Left ventricle myocardium inferior (tissue), 1 donor: ENCODE data around the gene CD79B. TPM values are rescaled to one million over a fixed set of nuclear protein-coding genes. Genes with fewer than 3 reads are reported as not detected.
"Not testable (repeated sequence)": the region's sequence is repeated elsewhere in the genome, so short reads cannot be mapped to it uniquely, and the experiment has no call there.

Experiments used
- DNase-seq: peaks from one replicate; pipeline ENCODE4 v3.0.0-alpha.2; 2020
- H3K27ac ChIP-seq: fragments of 200-600 bp; replicated peaks from 2 replicates; pipeline ENCODE4 v1.8.0; 2021
- H3K27me3 ChIP-seq: fragments of 200-600 bp; 2 replicates; pipeline ENCODE4 v1.8.0; 2021; ENCODE audit warnings: low read depth
- H3K36me3 ChIP-seq: fragments of 200-600 bp; 2 replicates; pipeline ENCODE4 v1.8.0; 2021
- H3K4me1 ChIP-seq: fragments of 200-600 bp; 2 replicates; pipeline ENCODE4 v1.8.0; 2021
- H3K4me3 ChIP-seq: fragments of 200-600 bp; 2 replicates; pipeline ENCODE4 v1.8.0; 2021; ENCODE audit warnings: mild to moderate bottlenecking, moderate library complexity
- H3K9me3 ChIP-seq: fragments of 200-600 bp; replicated peaks from 2 replicates; pipeline ENCODE4 v1.8.0; 2021
- intact Hi-C: fragments of 100-400 bp; cut with micrococcal nuclease; formaldehyde crosslinking; loops from one replicate; pipeline ENCODE4 v1.11.0; 2022
- total RNA-seq: library from RNA; stranded (reverse); fragmentation: NEBNext Ultra II Directional; extraction: Animal tissue kit (Norgen Biotek cat#: 25700); gene quantifications from one replicate; pipeline ENCODE4 v1.2.1, GENCODE V29; 2021
- TF ChIP-seq, protein P1 (sequence below): fragments of 200-600 bp; IDR thresholded peaks from 2 replicates; pipeline ENCODE4 v1.8.0; 2021; ENCODE audit warnings: antibody characterized with exemption, mild to moderate bottlenecking, borderline replicate concordance
- donor health status: DM: no; HTN: yes; CAD: no; lungs with severe emphysema.

Gene CD79B
- total RNA-seq, 1 donor from 2014 or later, result 4.6 TPM

- TF ChIP-seq, protein P1, sequence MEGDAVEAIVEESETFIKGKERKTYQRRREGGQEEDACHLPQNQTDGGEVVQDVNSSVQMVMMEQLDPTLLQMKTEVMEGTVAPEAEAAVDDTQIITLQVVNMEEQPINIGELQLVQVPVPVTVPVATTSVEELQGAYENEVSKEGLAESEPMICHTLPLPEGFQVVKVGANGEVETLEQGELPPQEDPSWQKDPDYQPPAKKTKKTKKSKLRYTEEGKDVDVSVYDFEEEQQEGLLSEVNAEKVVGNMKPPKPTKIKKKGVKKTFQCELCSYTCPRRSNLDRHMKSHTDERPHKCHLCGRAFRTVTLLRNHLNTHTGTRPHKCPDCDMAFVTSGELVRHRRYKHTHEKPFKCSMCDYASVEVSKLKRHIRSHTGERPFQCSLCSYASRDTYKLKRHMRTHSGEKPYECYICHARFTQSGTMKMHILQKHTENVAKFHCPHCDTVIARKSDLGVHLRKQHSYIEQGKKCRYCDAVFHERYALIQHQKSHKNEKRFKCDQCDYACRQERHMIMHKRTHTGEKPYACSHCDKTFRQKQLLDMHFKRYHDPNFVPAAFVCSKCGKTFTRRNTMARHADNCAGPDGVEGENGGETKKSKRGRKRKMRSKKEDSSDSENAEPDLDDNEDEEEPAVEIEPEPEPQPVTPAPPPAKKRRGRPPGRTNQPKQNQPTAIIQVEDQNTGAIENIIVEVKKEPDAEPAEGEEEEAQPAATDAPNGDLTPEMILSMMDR, result peak; percentile 88
- Histone ChIP-seq H3K36me3 (no peaks in the 10 kb centered on the region), H3K27me3 (peaks cover 27% of the 10 kb centered on the region), H3K4me3 (no peak overlapping the region), H3K4me1 (no peaks in the 10 kb centered on the region), H3K27ac (no peak overlapping the region), H3K9me3 (no peaks in the 10 kb centered on the region)
- no peak for DNase-seq
- intact Hi-C loops, result loop anchor here (10.0 kb wide), 1 partner anchor 113 kb away; the partner anchor contains the start of gene ICAM2
These were observed 20.5 kb downstream of the CD79B start for GRCh38 chr17:63911657-63912100.

- Histone ChIP-seq H3K9me3 (no peaks in the 10 kb centered on the region), H3K36me3 (no peaks in the 10 kb centered on the region), H3K4me1 (no peaks in the 10 kb centered on the region), H3K27me3 (peaks cover 24% of the 10 kb centered on the region), H3K27ac (no peak within 1 kb of the TSS), H3K4me3 (no peak within 1 kb of the TSS)
- TF ChIP-seq, protein P1, result no peak
- no peak for DNase-seq
- intact Hi-C loops, result loop anchor here (10.0 kb wide), 1 partner anchor 114 kb away; the partner anchor contains the start of gene ICAM2
These were observed 21.0 kb downstream of the CD79B start, which contains the start of gene CSHL1 for GRCh38 chr17:63911041-63911635. TSS of gene CSHL1 (minus strand) at chr17:63911258. CDS start at chr17:63911196, 62 bp downstream.

GRCh38 chr17:63910096-63910495 lies 22.0 kb downstream of the CD79B start:
- DNase-seq, result no peak
- intact Hi-C loops, result loop anchor here (10.0 kb wide), 1 partner anchor 115 kb away; the partner anchor contains the start of gene ICAM2
- peaks cover 24% of the 10 kb centered on the region for H3K27me3 ChIP-seq
- H3K27ac ChIP-seq, result no peak overlapping the region
- no peaks in the 10 kb centered on the region for H3K9me3 ChIP-seq
- no peak overlapping the region for H3K4me3 ChIP-seq
- TF ChIP-seq, protein P1, result no peak
- no peaks in the 10 kb centered on the region for H3K36me3 ChIP-seq
- no peaks in the 10 kb centered on the region for H3K4me1 ChIP-seq

DNA sequence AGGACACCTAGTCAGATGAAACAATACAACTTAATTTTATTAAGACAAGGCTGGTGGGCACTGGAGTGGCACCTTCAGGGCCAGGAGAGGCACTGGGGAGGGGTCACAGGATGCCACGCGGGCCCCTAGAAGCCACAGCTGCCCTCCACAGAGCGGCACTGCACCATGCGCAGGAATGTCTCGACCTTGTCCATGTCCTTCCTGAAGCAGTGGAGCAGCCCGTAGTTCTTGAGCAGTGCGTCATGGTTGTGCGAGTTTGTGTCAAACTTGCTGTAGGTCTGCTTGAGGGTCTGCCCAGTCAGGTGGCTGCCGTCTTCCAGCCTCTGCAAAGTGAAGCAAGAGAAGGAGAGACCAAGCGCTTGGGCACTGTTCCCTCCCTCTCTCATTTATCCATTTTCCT lies 22.5 kb downstream of the CD79B start:
- intact Hi-C loops, result loop anchor here (10.0 kb wide), 1 partner anchor 225 kb away; the partner anchor contains the start of gene ERN1

DNA sequence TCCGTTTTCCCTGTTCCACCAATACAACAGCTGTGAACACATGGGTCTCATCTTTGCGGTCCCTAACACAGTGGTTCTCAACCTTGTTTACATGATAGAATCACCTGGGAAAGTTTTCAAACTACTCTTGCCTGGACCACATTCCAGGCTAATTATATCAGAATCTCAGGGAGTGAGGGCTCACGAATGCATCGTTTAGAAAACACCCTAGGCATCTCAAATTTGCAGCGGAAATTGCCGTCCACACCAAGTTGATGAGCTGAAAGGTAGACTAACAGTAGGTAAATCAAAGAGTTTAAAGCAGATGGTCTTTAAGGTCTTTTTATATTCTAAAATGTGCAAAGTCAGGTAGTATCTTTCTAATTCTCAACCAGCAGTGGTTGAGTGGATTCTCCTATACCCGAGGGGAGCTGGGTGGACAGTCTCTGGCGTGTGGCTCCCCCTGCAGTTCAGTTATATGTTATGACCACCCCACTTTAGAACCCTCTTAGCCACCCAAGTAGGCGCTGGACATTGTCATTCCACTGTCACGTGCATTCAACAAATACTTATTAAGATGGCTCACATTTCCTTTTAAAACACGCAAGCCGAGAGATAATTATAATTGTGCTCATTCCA lies 24.9 kb downstream of the CD79B start:
- not testable (repeated sequence) for H3K27ac ChIP-seq, H3K4me1 ChIP-seq, H3K9me3 ChIP-seq, H3K4me3 ChIP-seq, DNase-seq, H3K36me3 ChIP-seq
- TF ChIP-seq, protein P1, result peak; percentile 21
- H3K27me3 ChIP-seq, result peaks cover 24% of the 10 kb centered on the region
- intact Hi-C loops, result loop anchor here (10.0 kb wide), 1 partner anchor 228 kb away; the partner anchor contains the start of gene ERN1

More for the DNA sequence above, 22.5 kb downstream of the CD79B start:
- H3K27me3 ChIP-seq, result peaks cover 24% of the 10 kb centered on the region
- H3K36me3 ChIP-seq, H3K4me3 ChIP-seq, DNase-seq, H3K9me3 ChIP-seq, H3K4me1 ChIP-seq, H3K27ac ChIP-seq: not testable (repeated sequence)

DNA sequence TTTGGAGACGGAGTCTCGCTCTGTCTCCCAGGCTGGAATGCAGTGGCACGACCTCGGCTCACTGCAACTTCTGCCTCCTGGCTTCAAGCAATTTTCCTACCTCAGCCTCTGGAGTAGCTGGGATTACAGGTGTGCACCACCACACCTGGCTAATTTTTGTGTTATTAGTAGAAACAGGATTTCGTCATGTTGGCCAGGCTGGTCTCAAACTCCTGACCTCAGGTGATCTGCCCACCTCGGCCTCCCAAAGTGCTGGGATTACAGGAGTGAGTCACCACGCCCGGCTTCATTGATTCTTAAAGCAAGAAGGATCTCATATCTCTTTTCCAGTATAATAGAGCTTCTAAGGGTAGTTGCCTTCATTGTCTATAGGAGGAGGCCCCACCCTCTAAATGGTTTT lies 27.3 kb downstream of the CD79B start:
- H3K27me3 ChIP-seq, H3K4me1 ChIP-seq, H3K9me3 ChIP-seq, H3K4me3 ChIP-seq, H3K27ac ChIP-seq, DNase-seq, H3K36me3 ChIP-seq: not testable (repeated sequence)
- intact Hi-C loops, result loop anchor here (10.0 kb wide), 1 partner anchor 230 kb away; the partner anchor contains the start of gene ERN1
